Embryonic facial prominence (tissue), 1 donor: ENCODE measurements around the gene CBFA2T2.
"Not testable (repeated sequence)": the region's sequence is repeated elsewhere in the genome, so short reads cannot be mapped to it uniquely, and the experiment has no call there.

Source experiments
- DNase-seq: peaks from one replicate; pipeline ENCODE4 v3.0.0-alpha.2; 2016; ENCODE audit errors: extremely low spot score

Gene CBFA2T2

DNA sequence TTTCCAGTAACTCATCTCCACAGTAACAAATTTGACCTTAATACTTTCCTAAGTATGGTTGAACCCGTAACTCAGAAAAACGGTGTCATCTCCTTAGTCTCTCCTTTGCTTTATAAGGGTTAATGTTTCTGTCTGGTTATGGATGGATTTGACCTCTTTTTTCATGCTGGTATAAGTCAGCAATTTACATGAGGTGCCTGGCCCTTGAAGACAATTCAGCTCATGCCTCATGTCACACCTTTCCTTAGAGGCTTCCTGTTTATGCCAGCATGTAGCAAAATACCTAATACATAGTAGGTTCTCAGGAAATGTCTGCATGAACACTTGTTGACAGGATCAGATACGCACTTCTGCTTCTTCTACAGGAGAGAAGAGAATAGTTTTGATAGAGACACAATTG lies 134.5 kb downstream of the CBFA2T2 start:
- no peak for DNase-seq

GRCh38 chr20:33626190-33626589 lies 136.3 kb downstream of the CBFA2T2 start:
- no peak for DNase-seq

DNA sequence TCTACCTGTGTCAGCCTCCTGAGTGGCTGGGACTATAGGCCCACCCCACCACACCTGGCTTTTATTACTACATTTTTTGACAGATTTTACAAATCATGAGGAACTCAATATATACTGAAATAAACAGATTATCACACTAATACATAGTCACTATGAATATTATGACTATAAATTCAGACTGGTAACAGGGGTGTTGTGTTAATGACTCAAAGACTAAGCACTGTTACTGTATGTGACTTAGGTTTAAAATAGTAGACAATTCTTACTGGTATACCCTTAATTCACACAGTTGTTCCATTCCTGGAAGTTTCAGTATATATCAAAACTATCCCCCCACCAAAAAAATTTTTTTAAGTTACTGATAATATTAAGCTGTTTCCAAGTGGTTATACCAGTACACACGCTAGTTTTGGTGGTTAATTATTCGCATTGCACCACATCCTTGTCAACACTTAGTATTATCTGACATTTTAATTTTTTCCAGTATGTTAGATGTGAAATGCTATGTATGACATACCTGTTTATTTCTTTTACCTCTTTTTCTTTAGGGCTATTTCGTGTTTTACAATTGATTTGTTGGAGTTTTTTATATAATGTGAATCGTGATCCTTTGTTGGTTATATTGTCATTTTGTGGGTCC lies 137.8 kb downstream of the CBFA2T2 start:
- DNase-seq = no peak

DNA sequence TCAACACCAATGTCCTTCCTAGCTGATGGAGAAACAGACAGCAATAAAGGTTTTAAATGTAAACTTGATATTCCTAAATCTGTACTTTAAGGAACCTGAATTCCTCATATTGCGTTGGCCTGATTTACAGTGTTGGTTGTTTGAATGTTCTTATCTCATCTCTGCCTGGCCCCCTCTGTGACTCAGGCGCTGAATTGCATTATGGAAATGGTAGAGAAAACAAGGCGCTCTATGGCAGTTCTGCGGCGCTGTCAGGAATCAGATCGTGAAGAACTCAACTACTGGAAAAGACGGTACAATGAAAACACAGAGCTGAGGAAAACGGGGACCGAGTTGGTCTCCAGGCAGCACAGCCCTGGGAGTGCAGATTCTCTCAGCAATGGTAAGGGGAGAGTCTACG lies 139.6 kb downstream of the CBFA2T2 start:
- DNase-seq = no peak

GRCh38 chr20:33629979-33630378 lies 140.1 kb downstream of the CBFA2T2 start:
- DNase-seq = no peak

GRCh38 chr20:33630507-33630906 lies 140.6 kb downstream of the CBFA2T2 start:
- DNase-seq = no peak

DNA sequence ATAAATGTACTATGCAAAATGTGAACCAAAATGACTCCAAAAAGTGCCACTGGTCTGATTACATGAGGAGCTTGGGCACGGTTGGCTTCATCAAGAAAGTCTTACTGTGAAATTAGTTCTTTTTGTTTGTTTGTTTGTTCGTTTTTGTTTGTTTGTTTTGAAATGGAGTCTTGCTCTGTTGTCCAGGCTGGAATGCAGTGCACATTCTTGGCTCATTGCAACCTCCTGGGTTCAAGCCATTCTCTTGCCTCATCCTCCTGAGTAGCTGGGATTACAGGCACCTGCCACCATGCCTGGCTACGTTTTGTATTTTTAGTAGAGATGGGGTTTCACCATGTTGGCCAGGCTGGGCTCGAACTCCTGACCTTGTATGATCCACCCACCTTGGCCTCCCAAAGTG lies 142.0 kb downstream of the CBFA2T2 start:
- DNase-seq = not testable (repeated sequence)

GRCh38 chr20:33635341-33635740 lies 145.4 kb downstream of the CBFA2T2 start:
- no peak for DNase-seq

- DNase-seq = no peak
Measured at GRCh38 chr20:33636776-33637175, 146.9 kb downstream of the CBFA2T2 start.

DNA sequence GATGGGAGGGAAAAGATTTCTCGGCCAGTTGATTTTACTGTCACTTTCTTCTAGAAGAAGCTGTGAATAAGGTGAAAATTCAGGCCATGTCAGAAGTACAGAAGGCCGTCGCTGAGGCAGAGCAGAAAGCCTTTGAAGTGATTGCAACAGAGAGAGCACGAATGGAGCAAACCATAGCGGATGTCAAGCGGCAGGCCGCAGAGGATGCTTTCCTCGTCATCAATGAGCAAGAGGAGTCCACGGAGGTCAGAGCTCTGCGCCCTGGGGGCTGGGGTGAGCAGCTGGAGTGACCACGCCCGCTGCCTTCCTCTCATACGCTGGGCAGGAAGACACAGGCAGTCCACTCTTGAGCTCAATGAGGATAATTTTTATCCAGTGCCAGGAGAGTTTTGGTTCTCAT lies 150.4 kb downstream of the CBFA2T2 start:
- DNase-seq = no peak

GRCh38 chr20:33644313-33645071 lies 154.6 kb downstream of the CBFA2T2 start:
- no peak for DNase-seq

DNA sequence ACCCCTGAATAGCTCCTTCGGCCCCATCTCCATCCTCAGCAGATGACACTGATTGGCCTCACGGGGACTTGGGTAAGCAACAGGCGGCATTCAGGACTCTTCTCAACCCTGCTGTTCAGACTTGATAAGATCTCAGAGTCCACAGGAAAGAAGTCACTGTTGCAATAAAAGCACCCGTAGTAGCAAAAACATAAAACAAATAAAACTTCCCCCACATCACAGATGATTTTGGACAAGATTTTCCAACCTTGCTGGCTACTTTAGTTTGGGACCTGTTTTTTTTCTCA lies 155.1 kb downstream of the CBFA2T2 start:
- DNase-seq = no peak

DNA sequence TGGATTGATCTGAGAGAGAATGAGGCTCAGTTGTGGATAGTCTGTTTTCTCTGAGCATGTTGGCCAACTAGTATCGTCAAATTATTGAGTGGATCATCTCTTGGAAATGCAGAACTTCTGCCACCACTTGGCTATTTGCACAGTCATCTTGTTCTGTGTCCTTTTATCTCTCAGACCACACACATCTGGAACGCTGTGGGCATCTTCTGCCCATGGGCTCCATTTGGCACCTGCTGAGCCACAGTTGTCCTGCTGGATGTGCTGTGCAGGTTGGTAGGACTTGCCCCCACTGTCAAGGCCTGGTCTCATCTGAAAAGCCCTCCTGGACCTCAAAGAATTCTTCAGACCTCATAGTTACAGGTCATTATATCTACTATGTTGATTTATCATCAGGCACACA lies 155.5 kb downstream of the CBFA2T2 start:
- DNase-seq = no peak

- no peak for DNase-seq
Measured at GRCh38 chr20:33646191-33646590, 156.3 kb downstream of the CBFA2T2 start.

DNA sequence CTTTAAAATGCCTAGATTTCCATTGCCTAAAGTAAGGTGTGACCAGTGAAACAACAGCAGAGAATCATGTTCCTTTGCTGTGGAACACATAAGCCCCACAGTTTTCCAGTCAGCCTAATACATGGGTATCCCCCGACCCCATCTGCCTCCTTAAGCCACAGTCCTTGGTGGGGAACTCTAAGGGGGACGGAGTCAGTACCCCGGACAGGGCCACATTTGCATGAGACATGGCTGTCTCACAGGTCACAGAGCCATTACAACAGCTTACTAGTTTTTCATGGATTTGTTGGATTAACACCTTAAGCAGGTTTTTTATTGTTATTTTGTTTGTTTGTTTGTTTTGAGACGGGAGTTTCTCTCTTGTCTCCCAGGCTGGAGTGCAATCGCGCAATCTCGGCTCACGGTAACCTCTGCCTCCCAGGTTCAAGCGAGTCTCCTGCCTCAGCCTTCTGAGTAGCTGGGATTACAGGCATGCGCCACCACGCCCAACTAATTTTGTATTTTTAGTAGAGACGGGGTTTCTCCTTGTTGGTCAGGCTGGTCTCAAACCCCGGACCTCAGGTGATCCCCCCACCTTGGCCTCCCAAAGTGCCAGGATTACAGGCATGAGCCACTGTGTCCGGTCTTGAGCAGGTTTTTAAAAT lies 157.2 kb downstream of the CBFA2T2 start:
- not testable (repeated sequence) for DNase-seq

DNA sequence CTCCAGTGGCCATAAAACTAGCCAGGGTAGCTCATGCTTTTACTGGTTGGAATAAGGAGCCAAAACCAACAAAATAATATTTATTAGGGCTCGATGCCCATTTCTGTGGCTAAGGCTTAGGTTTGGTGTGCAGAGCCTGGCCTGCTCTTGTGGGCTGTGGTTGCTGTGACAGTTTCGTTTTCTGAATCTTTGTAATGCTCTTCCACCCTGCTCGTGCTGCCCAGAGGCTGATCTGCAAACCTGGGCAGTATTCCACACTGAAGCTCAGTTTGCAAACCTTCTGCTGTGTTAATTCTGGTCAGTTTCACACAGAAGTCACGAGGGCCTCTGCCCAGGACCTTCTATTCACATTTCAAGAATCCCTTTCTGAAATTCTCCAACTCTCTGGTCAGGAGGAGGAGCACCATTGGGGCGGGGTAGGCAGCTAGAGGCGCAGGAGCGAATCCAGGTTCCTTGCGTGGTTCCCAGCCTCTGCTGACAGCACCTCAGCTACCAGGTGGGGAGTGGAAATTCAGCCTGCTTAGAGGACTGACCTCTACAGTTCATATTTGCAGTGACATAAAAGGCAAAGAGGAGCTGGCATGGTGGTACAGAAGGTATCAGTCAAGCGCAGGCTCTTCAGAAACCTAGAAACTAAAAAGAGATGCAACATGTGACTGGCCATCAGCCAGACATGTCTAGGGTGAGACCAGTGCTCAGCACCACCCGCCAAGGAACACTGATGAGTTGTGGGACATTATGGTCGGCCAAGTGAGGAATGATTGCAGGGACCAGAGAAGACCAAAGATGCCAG lies 157.9 kb downstream of the CBFA2T2 start:
- DNase-seq = no peak

DNA sequence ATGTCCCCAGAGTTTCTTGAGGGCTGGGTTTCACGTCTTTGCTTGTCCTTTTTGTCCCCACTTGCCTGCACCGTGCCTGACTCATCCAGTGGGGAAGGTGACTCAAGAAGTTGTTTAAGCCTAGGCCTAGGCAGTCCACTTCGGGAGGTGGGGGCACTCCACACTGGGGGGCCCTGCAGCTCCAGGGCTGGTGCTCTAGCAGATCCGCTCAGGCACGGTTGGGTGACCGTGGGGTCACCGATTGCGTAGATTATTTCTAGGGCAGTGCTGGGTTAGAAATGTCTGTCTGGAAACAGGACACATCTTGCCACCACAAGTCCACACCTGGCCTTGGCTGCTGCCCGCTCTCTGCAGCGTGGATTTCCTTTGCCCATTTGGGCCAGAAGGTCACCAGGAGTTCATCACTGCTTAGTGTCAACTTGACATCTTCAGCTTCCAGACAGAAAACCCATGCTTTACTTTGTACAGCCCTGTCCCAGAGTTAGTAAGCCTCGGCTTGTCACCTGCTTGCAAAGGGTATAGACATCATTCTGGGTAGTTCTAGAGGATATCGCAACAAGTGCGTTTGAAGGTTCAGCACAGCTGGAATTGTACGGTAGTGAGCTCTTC lies 158.6 kb downstream of the CBFA2T2 start:
- no peak for DNase-seq

GRCh38 chr20:33649201-33649681 lies 159.3 kb downstream of the CBFA2T2 start:
- no peak for DNase-seq

- DNase-seq = no peak
Measured at GRCh38 chr20:33650111-33650752, 160.3 kb downstream of the CBFA2T2 start.

GRCh38 chr20:33650753-33651561 lies 161.1 kb downstream of the CBFA2T2 start:
- DNase-seq = no peak
